Activated CD4-positive, alpha-beta T cell treated with anti-CD3 and anti-CD28 coated beads, Interleukin-2, amount 50 U/mL, for 24 hours (primary cell): ENCODE results near the gene PTPRG.
"Not testable (repeated sequence)": the region's sequence is repeated elsewhere in the genome, so short reads cannot be mapped to it uniquely, and the experiment has no call there.

Source experiments
- DNase-seq, 2 donors: peaks; one replicate each; pipeline ENCODE4 v3.0.0-alpha.2; 2020; ENCODE audit warnings: low read depth in 1 of 2, low spot score in 1 of 2

Gene PTPRG

GRCh38 chr3:61682671-61683548 lies 121.5 kb downstream of the PTPRG start:
- no peak for DNase-seq

- no peak for DNase-seq
Observed at GRCh38 chr3:61683549-61684236, 122.3 kb downstream of the PTPRG start.

- DNase-seq: no peak
Observed at GRCh38 chr3:61684386-61684785, 123.0 kb downstream of the PTPRG start.

GRCh38 chr3:61685755-61686154 lies 124.4 kb downstream of the PTPRG start:
- DNase-seq: no peak

- DNase-seq: no peak
Observed at GRCh38 chr3:61686228-61686648, 124.9 kb downstream of the PTPRG start.

- DNase-seq: no peak
Observed at GRCh38 chr3:61687206-61687605, 125.8 kb downstream of the PTPRG start.

- no peak for DNase-seq
Observed at GRCh38 chr3:61687663-61688306, 126.4 kb downstream of the PTPRG start.

GRCh38 chr3:61688307-61688984 lies 127.1 kb downstream of the PTPRG start:
- DNase-seq: no peak

GRCh38 chr3:61690016-61690415 lies 128.6 kb downstream of the PTPRG start:
- DNase-seq: no peak

GRCh38 chr3:61691466-61691865 lies 130.1 kb downstream of the PTPRG start:
- DNase-seq: no peak

- DNase-seq: no peak
Observed at GRCh38 chr3:61697301-61697700, 135.9 kb downstream of the PTPRG start.

GRCh38 chr3:61698278-61699072 lies 137.1 kb downstream of the PTPRG start:
- not testable (repeated sequence) for DNase-seq

- DNase-seq: no peak
Observed at GRCh38 chr3:61699622-61700021, 138.3 kb downstream of the PTPRG start.

- DNase-seq: no peak
Observed at GRCh38 chr3:61701011-61701410, 139.6 kb downstream of the PTPRG start.

GRCh38 chr3:61702453-61702852 lies 141.1 kb downstream of the PTPRG start:
- no peak for DNase-seq

GRCh38 chr3:61704807-61705206 lies 143.4 kb downstream of the PTPRG start:
- DNase-seq: no peak

GRCh38 chr3:61707492-61707891 lies 146.1 kb downstream of the PTPRG start:
- DNase-seq: no peak

GRCh38 chr3:61710920-61711319 lies 149.5 kb downstream of the PTPRG start:
- not testable (repeated sequence) for DNase-seq

GRCh38 chr3:61714225-61714624 lies 152.9 kb downstream of the PTPRG start:
- no peak for DNase-seq

- no peak for DNase-seq
Observed at GRCh38 chr3:61715886-61716527, 154.6 kb downstream of the PTPRG start.
